NCI-H524 (cell line): Measurements from ENCODE around the gene WDR26.

ENCODE experiments used
- DNase-seq, 2 experiments: peaks; one replicate each; lab custom pipeline; 2025; lab: John Stamatoyannopoulos, UW

The WDR26 gene

GRCh38 chr1:224348137-224348536 is 86.5 kb downstream of the WDR26 start:
- no peak for DNase-seq

GRCh38 chr1:224343679-224344078 is 90.9 kb downstream of the WDR26 start:
- DNase-seq, result no peak

- DNase-seq, result peak in 1 of 2 experiments; percentile 29
Measured at GRCh38 chr1:224340453-224341384, 93.9 kb downstream of the WDR26 start.

GRCh38 chr1:224339442-224340033 is 95.1 kb downstream of the WDR26 start:
- peak in 1 of 2 experiments; percentile 11 for DNase-seq

GRCh38 chr1:224338150-224338838 is 96.3 kb downstream of the WDR26 start:
- no peak for DNase-seq
